ENCODE measurements around the gene TMEM184B. TPM values are rescaled to one million over a fixed set of nuclear protein-coding genes. Genes with fewer than 3 reads are reported as not detected.

Gene TMEM184B
- polyA plus RNA-seq, 1 donor, result 71.7 TPM

GRCh38 chr22:38226853-38227649 lies 45.8 kb downstream of the TMEM184B start:
- no peak for DNase-seq (ENCODE audit: low read depth)

- no peak for DNase-seq (ENCODE audit: low read depth)
Observed at GRCh38 chr22:38223289-38223960, 49.4 kb downstream of the TMEM184B start.

GRCh38 chr22:38222797-38223119 lies 50.1 kb downstream of the TMEM184B start:
- no peak for DNase-seq (ENCODE audit: low read depth)

- no peak for DNase-seq (ENCODE audit: low read depth)
Observed at GRCh38 chr22:38221908-38222796, 50.7 kb downstream of the TMEM184B start.

- no peak for DNase-seq (ENCODE audit: low read depth)
Observed at GRCh38 chr22:38221407-38221806, 51.4 kb downstream of the TMEM184B start.

GRCh38 chr22:38220653-38221386 lies 52.0 kb downstream of the TMEM184B start:
- DNase-seq (ENCODE audit: low read depth), result no peak

GRCh38 chr22:38220163-38220562 lies 52.6 kb downstream of the TMEM184B start:
- no peak for DNase-seq (ENCODE audit: low read depth)

- DNase-seq (ENCODE audit: low read depth), result no peak
Observed at GRCh38 chr22:38219632-38220031, 53.2 kb downstream of the TMEM184B start.

GRCh38 chr22:38218661-38219622 lies 53.9 kb downstream of the TMEM184B start:
- no peak for DNase-seq (ENCODE audit: low read depth)

GRCh38 chr22:38215156-38216038 lies 57.4 kb downstream of the TMEM184B start:
- no peak for DNase-seq (ENCODE audit: low read depth)

- no peak for DNase-seq (ENCODE audit: low read depth)
Observed at GRCh38 chr22:38214302-38215056, 58.3 kb downstream of the TMEM184B start.

GRCh38 chr22:38213990-38214301 lies 58.9 kb downstream of the TMEM184B start:
- DNase-seq (ENCODE audit: low read depth), result no peak

- no peak for DNase-seq (ENCODE audit: low read depth)
Observed at GRCh38 chr22:38213319-38213989, 59.4 kb downstream of the TMEM184B start.

- no peak for DNase-seq (ENCODE audit: low read depth)
Observed at GRCh38 chr22:38212442-38212841, 60.4 kb downstream of the TMEM184B start.

GRCh38 chr22:38211556-38211955 lies 61.3 kb downstream of the TMEM184B start:
- DNase-seq (ENCODE audit: low read depth), result no peak

GRCh38 chr22:38208551-38208968 lies 64.2 kb downstream of the TMEM184B start:
- no peak for DNase-seq (ENCODE audit: low read depth)

GRCh38 chr22:38207898-38208432 lies 64.8 kb downstream of the TMEM184B start:
- DNase-seq (ENCODE audit: low read depth), result no peak
